ENCODE results near the gene SPATA31D3. TPM values are rescaled to one million over a fixed set of nuclear protein-coding genes. Genes with fewer than 3 reads are reported as not detected.
"Not testable (repeated sequence)": the region's sequence is repeated elsewhere in the genome, so short reads cannot be mapped to it uniquely, and the experiment has no call there.

The SPATA31D3 gene
- not detected for total RNA-seq
- long read RNA-seq: 0 reads

DNA sequence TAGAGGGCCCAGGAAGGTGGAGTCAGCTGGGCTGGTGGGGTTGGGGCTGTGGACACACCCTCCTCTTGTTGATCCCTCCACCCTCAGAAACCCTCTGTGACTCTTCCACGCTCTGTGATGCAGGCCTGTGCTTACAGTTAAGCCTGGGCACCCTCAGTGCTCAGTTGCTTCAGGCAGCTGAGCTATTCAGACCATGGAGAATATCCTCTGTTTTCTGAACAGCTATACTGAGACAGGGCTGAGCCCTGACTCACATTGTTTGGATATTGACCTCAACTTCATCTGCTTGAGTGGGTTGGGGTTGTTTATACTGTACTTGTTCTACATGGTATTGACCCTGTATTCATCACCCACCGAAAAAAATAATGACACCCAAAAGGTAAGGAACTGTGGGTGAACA is at the start of gene SPATA31D3:
SPATA31D3 (plus strand) TSS at position 108 of the 400 bp plus-strand sequence; CDS start at position 194, 86 bp downstream.
- intact Hi-C loops (cut with DNase I); H3K4me3 ChIP-seq; H3K9me3 ChIP-seq; H3K4me1 ChIP-seq; H3K27me3 ChIP-seq; H3K36me3 ChIP-seq; H3K27ac ChIP-seq; DNase-seq: not testable (repeated sequence)
- ATAC-seq: peak; percentile 9

GRCh38 chr9:81893929-81894328 is 49.4 kb upstream of the SPATA31D3 start:
- Histone ChIP-seq H3K4me1 (no peaks in the 10 kb centered on the region), H3K36me3 (no peaks in the 10 kb centered on the region), H3K27ac (no peak overlapping the region), H3K4me3 (no peak overlapping the region), H3K9me3 (no peaks in the 10 kb centered on the region), H3K27me3 (no peaks in the 10 kb centered on the region)
- intact Hi-C loops (cut with DNase I): no loop called here
- DNase-seq (no peak), ATAC-seq (no peak)
- TF ChIP-seq CTCF (IDR thresholded peaks at IDR 0.05): no peak

GRCh38 chr9:81894891-81895290 is 48.4 kb upstream of the SPATA31D3 start:
- Histone ChIP-seq H3K4me3 (no peak overlapping the region), H3K4me1 (no peaks in the 10 kb centered on the region), H3K27me3 (no peaks in the 10 kb centered on the region), H3K27ac (no peak overlapping the region), H3K9me3 (no peaks in the 10 kb centered on the region), H3K36me3 (no peaks in the 10 kb centered on the region)
- intact Hi-C loops (cut with DNase I): no loop called here
- no peak for DNase-seq
- no peak for TF ChIP-seq CTCF (IDR thresholded peaks at IDR 0.05)
- no peak for ATAC-seq

- ATAC-seq (no peak), DNase-seq (no peak)
- intact Hi-C loops (cut with DNase I): no loop called here
- no peak for TF ChIP-seq CTCF (IDR thresholded peaks at IDR 0.05)
- Histone ChIP-seq H3K27ac (no peak overlapping the region), H3K4me1 (no peaks in the 10 kb centered on the region), H3K4me3 (no peak overlapping the region), H3K9me3 (no peaks in the 10 kb centered on the region), H3K36me3 (no peaks in the 10 kb centered on the region), H3K27me3 (no peaks in the 10 kb centered on the region)
Observed at GRCh38 chr9:81896070-81896469, 47.2 kb upstream of the SPATA31D3 start.

DNA sequence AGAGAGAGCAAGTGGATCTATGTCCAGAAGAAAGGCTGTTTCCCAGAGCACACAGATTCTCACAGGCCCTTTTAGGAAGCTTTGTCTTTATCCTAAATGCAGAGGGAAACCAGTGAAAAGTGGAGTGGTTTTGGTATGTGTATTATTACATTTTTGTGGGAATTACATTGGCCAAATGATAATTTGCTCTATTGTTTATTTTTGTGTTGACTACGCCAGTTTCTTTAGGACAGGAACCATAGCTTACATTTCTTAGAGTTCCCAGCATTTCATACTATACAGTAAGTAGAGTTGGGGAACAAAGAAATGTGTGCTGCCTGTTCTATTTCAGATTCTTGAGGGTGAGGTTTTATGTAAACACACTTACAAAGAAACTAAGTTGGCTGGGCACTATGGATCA is 44.4 kb upstream of the SPATA31D3 start:
- H3K4me3 ChIP-seq: no peak overlapping the region
- ATAC-seq (no peak), DNase-seq (no peak)

GRCh38 chr9:81902196-81902595 is 41.1 kb upstream of the SPATA31D3 start:
- intact Hi-C loops (cut with DNase I): no loop called here
- H3K27ac ChIP-seq: no peak overlapping the region
- DNase-seq (no peak), ATAC-seq (no peak)
- no peaks in the 10 kb centered on the region for H3K36me3 ChIP-seq
- H3K9me3 ChIP-seq: no peaks in the 10 kb centered on the region
- H3K4me1 ChIP-seq: no peaks in the 10 kb centered on the region
- no peak for TF ChIP-seq CTCF (IDR thresholded peaks at IDR 0.05)
- H3K4me3 ChIP-seq: no peak overlapping the region
- no peaks in the 10 kb centered on the region for H3K27me3 ChIP-seq

More for the DNA sequence above, 44.4 kb upstream of the SPATA31D3 start:
- intact Hi-C loops (cut with DNase I): no loop called here
- Histone ChIP-seq H3K4me1 (no peaks in the 10 kb centered on the region), H3K9me3 (no peaks in the 10 kb centered on the region), H3K27me3 (no peaks in the 10 kb centered on the region), H3K36me3 (no peaks in the 10 kb centered on the region), H3K27ac (no peak overlapping the region)
- TF ChIP-seq CTCF (IDR thresholded peaks at IDR 0.05): no peak

All from upper lobe of right lung (tissue), 1 donor.